Heart left ventricle (tissue), 16 donors: ENCODE results near the gene MAP4K4. TPM values are rescaled to one million over a fixed set of nuclear protein-coding genes. Genes with fewer than 3 reads are reported as not detected.

Experiments used
- ATAC-seq, 4 donors: fragments of 200-7000 bp; cut with Tn5 transposase; one replicate each; pipeline ENCODE4 v1.9.1; 2020 to 2022; ENCODE audit warnings: moderate library complexity in 4 of 4, mild to moderate bottlenecking in 3 of 4, moderate number of reproducible peaks in 1 of 4
- DNase-seq, 5 donors: peaks; one replicate each; pipeline ENCODE4 v3.0.0-alpha.2; 2020
- H3K27ac ChIP-seq, 12 donors: fragments of 200-600 bp; sonication (generic) in 4 of 12; one replicate each; pipeline versions ENCODE4 v1.5.0 to v1.8.0; 2016 to 2022; ENCODE audit warnings: mild to moderate bottlenecking in 2 of 12
- H3K27me3 ChIP-seq, 9 donors: fragments of 200-600 bp; sonication (generic) in 2 of 9; one replicate each; pipeline versions ENCODE4 v1.5.1 to v1.8.0; 2016 to 2022; ENCODE audit warnings: mild to moderate bottlenecking in 3 of 9
- H3K36me3 ChIP-seq, 9 donors: fragments of 200-600 bp; sonication (generic) in 2 of 9; one replicate each; pipeline versions ENCODE4 v1.5.0 to v1.8.0; 2018 to 2022; ENCODE audit warnings: mild to moderate bottlenecking in 2 of 9
- H3K4me1 ChIP-seq, 12 donors: fragments of 200-600 bp; sonication (generic) in 4 of 12; one replicate each; pipeline versions ENCODE4 v1.5.0 to v1.8.0; 2016 to 2022; ENCODE audit warnings: mild to moderate bottlenecking in 3 of 12
- H3K4me3 ChIP-seq, 12 donors: fragments of 200-600 bp; sonication (generic) in 4 of 12; one replicate each; pipeline versions ENCODE4 v1.5.0 to v1.8.0; 2017 to 2022; ENCODE audit warnings: mild to moderate bottlenecking in 9 of 12, moderate library complexity in 4 of 12
- H3K9me3 ChIP-seq, 12 donors: fragments of 200-600 bp; sonication (generic) in 4 of 12; one replicate each; pipeline versions ENCODE4 v1.5.0 to v1.8.0; 2016 to 2022; ENCODE audit warnings: mild to moderate bottlenecking in 1 of 12
- CTCF ChIP-seq, 12 donors: fragments of 200-600 bp; sonication (generic) in 4 of 12; IDR thresholded peaks; one replicate each; pipeline versions ENCODE4 v1.5.0 to v1.8.0; 2018 to 2022; ENCODE audit warnings: antibody characterized with exemption in 12 of 12, mild to moderate bottlenecking in 5 of 12
- POLR2A ChIP-seq, 2 donors: fragments of 450-650 bp; IDR thresholded peaks; one replicate each; pipeline ENCODE4 v1.6.1; 2017; ENCODE audit warnings: antibody characterized with exemption in 2 of 2, mild to moderate bottlenecking in 2 of 2, moderate library complexity in 2 of 2
- WGBS, 4 donors: extraction: QIAGEN DNeasy Blood & Tissue Kit in 2 of 4; methylation state at CpG; one replicate each; pipeline versions ENCODE4 v1.1.5 to v1.1.7; 2013 to 2018; 5-methylcytosine and 5-hydroxymethylcytosine counted together
- intact Hi-C, 10 donors: fragments of 100-400 bp; cut with DNase I; formaldehyde crosslinking; loops; one replicate each; pipeline versions ENCODE4 v1.11.1 to v1.14.2; 2022
- polyA plus RNA-seq, 2 donors: library from polyadenylated mRNA; stranded (reverse); fragments of 200-250 nt; gene quantifications; one replicate each; pipeline ENCODE4 v1.2.3, GENCODE V29; 2013
- total RNA-seq, 9 donors: library from RNA; depleted of rRNA in 2 of 9; stranded (reverse); fragments of >200 nt in 2 of 9; fragmentation: NEBNext Ultra II Directional in 3 of 9; extraction: Animal tissue kit (Norgen Biotek cat#: 25700) in 3 of 9; gene quantifications; one replicate each; pipeline versions ENCODE4 v1.1.0 to v1.2.4, GENCODE V29; 2016 to 2023
- donor health status: ischemic (EF 13 %, LVEDD 7.1; RV severe dilation, severe dysfunction).
- donor health status: healthy with polysubstance abuse.
- donor health status: DM: no; HTN: yes; CAD: no.
- donor health status: DM: no; HTN: no; CAD: no.
- donor health status: ischemic (EF 25% LVEDD 6.9; RV normal size, moderate dysfunction).
- donor health status: ischemic (EF 25% LVEDD 5.7; RV mildly dilated, moderate dysfunction).
- donor health status: healthy.
- donor health status: DM: yes; HTN: yes; CAD: no.
- donor health status: ischemic (EF 35%, LVEDD 5.7; RV mildly dilated, moderate dysfunction).
- donor health status: nonischemic (EF 11% LVEDD 7.7; RV severe dilation, severe dysfunction).
- donor health status: DM: yes; HTN: yes; CAD: no.
- donor health status: PGD.
- donor health status: ischemic (EF 29% LVEDD 5.4; RV normal size, mild dysfunction).
- donor health status: nonischemic (EF 23%, LVEDD 6.1; RV moderate dilation, normal function).

The MAP4K4 gene
- total and polyA plus RNA-seq, 11 donors = 52.7 to 192 (median 114) TPM

GRCh38 chr2:101872480-101872879 is 175.0 kb downstream of the MAP4K4 start:
- Histone ChIP-seq H3K27me3 (no peaks in the 10 kb centered on the region), H3K27ac (peak overlapping the region in 1 of 12 donors; percentile 27), H3K4me3 (no peak overlapping the region), H3K36me3 (peaks cover 0 to 100% (median 100%) of the 10 kb centered on the region in 9 donors), H3K4me1 (peaks cover 0 to 7% (median 0%) of the 10 kb centered on the region in 12 donors), H3K9me3 (no peaks in the 10 kb centered on the region)
- peak in 2 of 4 donors; percentile 49 to 56 for ATAC-seq
- DNase-seq = peak in 1 of 5 donors; percentile 35
- intact Hi-C loops = no loop called here
- WGBS, 4 donors = 46 to 69% (median 47%) methylated on average over 3 of the region's 3 CpGs
- TF ChIP-seq CTCF (IDR thresholded peaks at IDR 0.05) = no peak
- no peak for TF ChIP-seq POLR2A (IDR thresholded peaks at IDR 0.05)

- intact Hi-C loops = no loop called here
- Histone ChIP-seq H3K9me3 (no peaks in the 10 kb centered on the region), H3K27ac (no peak overlapping the region), H3K36me3 (peaks cover 0 to 100% (median 100%) of the 10 kb centered on the region in 9 donors), H3K4me1 (peaks cover 0 to 7% (median 0%) of the 10 kb centered on the region in 12 donors), H3K27me3 (no peaks in the 10 kb centered on the region), H3K4me3 (no peak overlapping the region)
- DNase-seq (no peak), ATAC-seq (no peak)
- 79 to 91% (median 89%) methylated on average over 3 of the region's 3 CpGs for WGBS, 4 donors
- TF ChIP-seq CTCF (IDR thresholded peaks at IDR 0.05) (peak in 4 of 12 donors; percentile 9 to 34 (median 25)), POLR2A (IDR thresholded peaks at IDR 0.05) (no peak)
Observed at GRCh38 chr2:101873543-101873942, 176.0 kb downstream of the MAP4K4 start.

GRCh38 chr2:101874069-101874468 is 176.6 kb downstream of the MAP4K4 start:
- Histone ChIP-seq H3K27ac (no peak overlapping the region), H3K36me3 (peaks cover 0 to 100% (median 100%) of the 10 kb centered on the region in 9 donors), H3K4me1 (peaks cover 0 to 7% (median 0%) of the 10 kb centered on the region in 12 donors), H3K4me3 (no peak overlapping the region), H3K9me3 (no peaks in the 10 kb centered on the region), H3K27me3 (no peaks in the 10 kb centered on the region)
- DNase-seq (no peak), ATAC-seq (no peak)
- intact Hi-C loops = no loop called here
- 91 to 100% (median 95%) methylated on average over 3 of the region's 3 CpGs for whole genome bisulfite sequencing, 4 donors
- no peak for TF ChIP-seq CTCF (IDR thresholded peaks at IDR 0.05)
- TF ChIP-seq POLR2A (IDR thresholded peaks at IDR 0.05) = no peak

- no peak for ATAC-seq
- TF ChIP-seq POLR2A (IDR thresholded peaks at IDR 0.05) = no peak
- intact Hi-C loops = no loop called here
- H3K4me3 ChIP-seq = no peak overlapping the region
- no peaks in the 10 kb centered on the region for H3K9me3 ChIP-seq
- peaks cover 0 to 88% (median 75%) of the 10 kb centered on the region in 9 donors for H3K36me3 ChIP-seq
- peaks cover 0 to 29% (median 15%) of the 10 kb centered on the region in 12 donors for H3K4me1 ChIP-seq
- no peak overlapping the region for H3K27ac ChIP-seq
- no peak for DNase-seq
- no peaks in the 10 kb centered on the region for H3K27me3 ChIP-seq
Observed at GRCh38 chr2:101879466-101879865, 182.0 kb downstream of the MAP4K4 start.

- Histone ChIP-seq H3K4me1 (peaks cover 0 to 35% (median 17%) of the 10 kb centered on the region in 12 donors), H3K36me3 (peaks cover 0 to 88% (median 70%) of the 10 kb centered on the region in 9 donors), H3K27me3 (no peaks in the 10 kb centered on the region), H3K27ac (no peak overlapping the region), H3K4me3 (no peak overlapping the region), H3K9me3 (no peaks in the 10 kb centered on the region)
- intact Hi-C loops = loop anchor here in 9 of 10 donors (5.0 to 10.0 kb wide), 7 partner anchors 104 to 564 kb away; no protein-coding TSS in a partner anchor
- TF ChIP-seq POLR2A (IDR thresholded peaks at IDR 0.05) (no peak), CTCF (IDR thresholded peaks at IDR 0.05) (no peak)
- no peak for DNase-seq
- no peak for ATAC-seq
Observed at GRCh38 chr2:101881131-101881530, 183.6 kb downstream of the MAP4K4 start.
